ENCODE measurements around the gene AMACR. TPM values are rescaled to one million over a fixed set of nuclear protein-coding genes. Genes with fewer than 3 reads are reported as not detected.

The AMACR gene
- total RNA-seq: 129 TPM

DNA sequence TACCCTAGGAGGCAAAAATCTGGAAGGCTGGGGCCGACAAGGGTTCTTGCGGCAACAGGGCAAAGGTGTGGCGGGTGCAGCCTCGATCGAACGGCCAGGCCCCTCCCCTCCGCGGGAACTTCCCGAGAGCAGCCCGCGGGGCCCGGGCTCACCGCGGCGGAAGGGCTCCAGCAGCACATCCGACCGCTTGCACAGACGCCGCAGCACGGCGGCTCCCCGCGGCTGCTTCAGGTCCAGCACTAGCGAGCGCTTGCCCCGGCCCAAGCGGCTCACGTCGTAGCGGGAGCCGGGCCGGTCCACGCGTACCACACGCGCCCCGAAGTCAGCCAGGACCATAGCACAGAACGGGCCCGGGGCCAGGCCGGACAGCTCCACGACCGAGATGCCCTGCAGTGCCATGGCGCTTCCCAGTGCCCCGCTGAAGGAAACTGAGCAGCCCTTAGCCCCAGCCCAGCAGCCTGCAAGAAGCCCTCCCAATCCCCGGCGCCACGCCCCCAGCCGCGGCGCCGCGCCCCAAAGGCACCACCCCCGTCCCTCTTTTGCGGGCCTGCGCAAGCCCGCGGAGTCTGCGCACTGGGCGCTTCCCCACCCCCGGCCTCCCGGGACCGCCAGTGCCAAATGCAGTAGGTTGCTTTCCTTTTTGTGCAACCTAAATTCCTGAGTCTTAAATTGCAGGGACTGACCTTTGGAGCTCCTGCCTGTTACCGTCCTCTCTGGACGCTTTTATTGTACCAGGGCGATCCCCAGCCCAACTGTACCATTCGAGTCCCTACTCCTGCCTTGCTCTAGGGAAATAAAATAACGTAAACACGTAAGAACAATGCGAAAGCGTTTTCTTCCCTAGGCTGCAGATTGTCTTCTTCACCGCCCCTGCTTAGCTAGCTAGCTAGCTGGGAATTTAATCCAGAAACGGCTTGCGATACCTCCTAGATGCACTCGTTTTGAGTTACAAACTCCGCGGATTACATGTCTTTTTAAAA is at the start of gene AMACR:
Gene AMACR (minus strand): TSS at position 430 of the 980 bp plus-strand sequence. CDS start 31 bp downstream, at position 399.
- peak; percentile 94 for DNase-seq (ENCODE audit: low spot score)

- DNase-seq (ENCODE audit: low spot score): no peak
Measured at GRCh38 chr5:34057569-34057968, 49.7 kb upstream of the AMACR start.

DNA sequence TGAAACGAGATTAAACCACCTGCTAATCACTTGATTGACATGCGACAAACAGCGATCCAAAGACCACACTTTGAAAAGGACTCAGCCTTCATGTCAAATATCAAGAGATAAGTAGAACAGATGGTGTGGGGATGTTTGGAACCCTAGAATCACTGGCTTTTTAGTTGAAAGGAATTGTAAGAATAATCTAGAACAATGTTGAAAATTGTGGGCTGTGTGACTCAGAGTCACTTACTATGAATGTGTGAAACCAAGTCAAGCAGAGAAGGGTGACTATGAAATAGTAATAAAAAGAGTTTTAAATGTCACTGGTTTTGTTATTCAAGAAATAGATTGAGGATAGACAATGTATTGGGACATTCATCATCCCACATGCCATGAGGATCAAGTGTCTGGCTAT is 49.3 kb upstream of the AMACR start:
- DNase-seq (ENCODE audit: low spot score): no peak

DNA sequence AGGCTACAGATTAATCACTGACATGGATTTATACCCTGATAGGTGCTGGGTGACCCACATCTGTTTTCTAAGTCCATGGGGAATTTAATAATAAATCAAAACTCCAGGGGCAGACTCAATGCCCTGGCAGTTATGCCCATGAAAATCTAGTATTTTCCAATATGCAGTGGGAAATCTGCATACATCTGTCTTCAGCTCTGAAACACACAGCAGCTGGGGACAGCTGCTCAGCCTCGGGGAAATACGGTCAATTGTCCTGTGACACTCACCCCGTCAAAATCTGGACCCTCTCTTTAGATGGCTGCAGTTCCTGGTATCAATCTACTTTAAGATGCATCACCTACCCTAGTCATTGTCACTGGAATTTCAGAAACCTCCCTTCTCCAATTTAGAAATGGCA is 47.8 kb upstream of the AMACR start:
- no peak for DNase-seq (ENCODE audit: low spot score)

DNA sequence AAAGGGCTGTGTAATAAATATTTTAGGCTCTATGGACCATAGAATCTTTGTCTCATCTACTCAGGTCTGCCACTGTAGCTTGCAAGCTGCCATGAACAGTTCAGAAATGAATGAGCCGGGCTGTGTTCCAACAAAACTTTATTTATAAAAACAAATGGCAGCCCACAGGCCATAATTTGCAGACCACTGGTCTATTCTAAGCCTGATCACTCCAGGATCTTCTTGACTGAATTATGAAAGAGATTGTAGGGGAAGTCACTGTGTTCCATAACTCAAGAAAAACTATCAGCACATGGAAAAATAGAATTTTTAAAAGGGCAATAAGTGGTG is 46.5 kb upstream of the AMACR start:
- DNase-seq (ENCODE audit: low spot score): no peak

- DNase-seq (ENCODE audit: low spot score): no peak
Measured at GRCh38 chr5:34053571-34054399, 45.9 kb upstream of the AMACR start.

DNA sequence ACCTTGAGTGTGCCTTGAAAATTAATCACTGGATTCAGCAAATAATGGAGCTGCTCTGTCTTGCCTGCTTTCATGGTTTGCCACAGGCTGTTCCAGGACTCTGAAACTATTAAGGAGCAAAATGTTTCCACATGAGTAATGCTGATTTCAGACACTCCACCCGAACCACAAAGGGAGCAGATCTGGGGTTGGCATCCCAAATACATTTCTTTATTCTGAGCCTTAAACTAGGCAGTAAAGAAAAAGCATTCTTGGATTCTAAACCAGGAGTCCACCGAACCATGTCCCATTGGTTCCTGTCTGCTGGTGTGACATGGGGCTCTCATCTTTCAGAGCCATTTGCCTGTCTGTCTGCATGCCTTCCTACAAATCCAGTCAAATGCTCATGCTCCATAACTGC is 45.3 kb upstream of the AMACR start:
- DNase-seq (ENCODE audit: low spot score): no peak

DNA sequence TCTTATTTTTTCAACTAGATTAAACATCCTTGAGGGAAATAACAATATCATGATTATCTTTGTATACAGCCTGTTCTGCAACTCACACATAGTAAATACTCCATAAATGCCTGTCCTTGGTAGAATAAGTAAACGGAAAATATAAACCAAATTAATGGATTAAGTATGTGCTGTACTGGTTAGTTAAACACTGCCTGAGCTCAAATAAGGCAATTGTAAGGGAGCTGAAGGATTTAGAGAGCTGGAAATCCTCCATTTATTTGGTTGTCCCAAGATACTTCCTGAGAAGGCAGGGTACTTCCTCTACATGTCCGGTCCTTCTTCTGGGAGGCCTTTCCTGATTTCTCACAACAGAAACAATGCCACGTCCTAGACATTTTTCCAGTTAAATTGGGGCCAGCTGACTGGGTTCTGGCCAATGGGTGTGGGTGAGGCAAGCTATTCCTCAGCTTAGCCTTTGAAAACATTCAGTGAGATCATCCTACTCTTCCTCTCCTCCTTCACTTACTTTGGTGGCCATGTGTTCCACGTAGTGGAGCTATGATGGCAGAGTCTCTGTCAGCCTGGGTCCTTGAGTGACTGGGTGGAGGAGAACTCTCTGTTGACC is 43.6 kb upstream of the AMACR start:
- no peak for DNase-seq (ENCODE audit: low spot score)

DNA sequence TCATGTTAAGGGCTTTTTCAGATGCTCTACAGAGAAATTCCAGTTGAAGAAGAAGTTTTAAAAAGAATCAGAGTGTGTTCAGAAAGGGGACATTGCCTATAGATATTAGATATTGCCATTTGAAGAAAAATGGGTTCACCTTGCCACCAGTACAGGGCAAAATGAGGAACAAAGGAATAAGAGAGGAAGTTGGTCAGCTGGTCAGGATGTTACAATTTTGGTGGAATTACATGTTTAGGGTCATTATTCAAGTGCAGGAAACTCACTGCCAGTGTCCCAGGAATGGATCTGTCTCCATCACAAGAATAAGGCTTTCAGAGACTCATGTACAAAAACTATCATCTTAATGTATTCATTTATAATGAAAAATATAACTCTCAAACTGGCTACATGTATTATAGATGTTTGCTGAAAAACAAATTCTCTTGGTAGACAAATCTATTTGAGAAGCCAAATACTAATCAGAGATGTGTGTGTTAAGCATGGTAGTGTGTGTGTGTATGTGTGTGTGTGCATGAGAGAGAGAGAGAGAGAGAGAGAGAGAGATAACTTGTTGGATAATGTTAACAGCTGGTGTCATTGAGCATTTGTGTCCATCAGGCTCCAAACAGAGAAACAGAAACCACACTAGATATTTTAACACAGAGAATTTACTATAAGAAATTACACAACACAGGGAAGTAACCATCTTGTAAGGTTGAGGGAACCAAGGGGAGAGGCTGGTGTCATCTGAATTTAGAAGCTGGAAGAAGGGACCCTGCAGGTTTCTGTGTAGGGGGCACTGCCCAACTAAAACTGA is 40.1 kb upstream of the AMACR start:
- DNase-seq (ENCODE audit: low spot score): no peak

DNA sequence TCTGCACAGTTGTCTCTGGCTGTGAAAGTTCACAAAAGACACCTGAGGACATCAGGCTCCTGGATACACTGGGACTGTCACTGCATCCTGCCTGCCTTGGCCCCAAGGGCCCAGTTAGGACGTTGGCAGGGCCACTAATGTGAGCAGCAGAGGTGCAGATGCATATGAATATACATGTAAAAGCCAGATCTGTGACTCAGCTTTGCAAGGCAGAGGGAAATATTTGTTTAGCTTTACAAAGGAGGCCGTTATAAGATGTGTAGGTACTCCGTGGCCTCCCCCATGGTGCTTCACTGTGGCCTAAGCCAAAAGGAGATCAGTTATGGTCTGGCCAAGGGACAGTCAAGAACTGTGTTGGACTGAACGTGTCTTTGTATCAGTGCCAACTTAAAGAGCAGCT is 39.3 kb upstream of the AMACR start:
- DNase-seq (ENCODE audit: low spot score): no peak

DNA sequence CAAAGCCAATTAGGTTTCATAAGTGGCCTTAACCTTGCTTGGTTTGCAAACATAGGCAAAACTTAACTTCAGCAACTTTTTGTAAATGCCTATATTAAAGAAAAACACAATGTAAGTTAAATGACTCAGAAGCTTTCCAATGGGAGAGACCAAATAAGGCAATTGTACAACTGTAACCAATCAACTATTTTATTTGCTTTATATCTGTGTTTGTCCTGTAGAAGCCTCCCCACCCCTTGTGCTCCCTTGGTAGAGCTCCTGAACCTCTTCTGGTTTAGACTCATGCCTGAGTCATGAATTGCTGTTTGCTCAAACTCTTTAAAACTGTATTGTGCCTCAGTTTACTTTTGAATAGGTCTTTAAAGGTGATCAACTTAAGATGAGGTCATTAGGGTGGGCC is 38.1 kb upstream of the AMACR start:
- DNase-seq (ENCODE audit: low spot score): no peak

DNA sequence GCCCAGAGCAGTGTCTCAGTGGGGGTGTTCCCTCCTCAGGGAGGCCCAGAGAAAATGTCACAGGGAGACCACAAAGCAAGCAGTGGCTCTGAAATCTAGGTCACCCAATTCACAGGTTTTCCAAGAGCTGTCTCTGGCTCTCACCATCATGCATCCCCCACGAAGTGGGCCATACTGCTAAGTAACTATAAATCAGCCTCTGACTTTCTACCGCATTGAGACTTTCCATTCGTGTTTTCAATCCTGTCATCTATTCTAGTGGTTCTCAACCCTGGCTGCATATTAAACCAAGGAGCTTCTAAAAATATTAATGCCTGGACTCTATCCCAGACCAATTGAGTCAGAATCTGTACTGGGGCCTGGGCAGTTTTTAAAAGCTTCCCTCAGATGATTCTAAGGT is 37.2 kb upstream of the AMACR start:
- DNase-seq (ENCODE audit: low spot score): no peak

- no peak for DNase-seq (ENCODE audit: low spot score)
Measured at GRCh38 chr5:34043099-34043876, 35.4 kb upstream of the AMACR start, which contains the start of gene C1QTNF3. C1QTNF3 (minus strand) TSS chr5:34043213; CDS start chr5:34043125, 88 bp downstream.

DNA sequence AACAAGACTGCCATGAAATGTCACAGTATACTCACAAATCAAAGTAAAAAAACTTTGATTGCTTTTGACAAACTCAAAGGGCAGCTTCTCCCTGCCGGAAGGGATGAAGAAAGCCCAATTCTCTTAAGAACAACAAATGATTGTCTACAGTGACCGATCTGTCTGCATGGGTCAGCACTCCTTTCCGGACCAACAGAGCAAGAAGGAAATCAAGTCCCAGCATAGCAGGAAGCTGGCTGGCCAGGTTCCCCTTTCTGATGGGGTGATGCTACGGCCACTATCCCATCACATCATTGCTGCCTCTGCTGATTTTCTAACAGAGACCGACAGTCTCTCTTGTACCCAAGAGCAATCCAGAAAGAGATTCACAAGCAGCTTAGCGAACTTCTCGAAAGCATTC is 34.5 kb upstream of the AMACR start:
- DNase-seq (ENCODE audit: low spot score): peak; percentile 19

GRCh38 chr5:34041247-34041972 is 33.6 kb upstream of the AMACR start:
- DNase-seq (ENCODE audit: low spot score): no peak

DNA sequence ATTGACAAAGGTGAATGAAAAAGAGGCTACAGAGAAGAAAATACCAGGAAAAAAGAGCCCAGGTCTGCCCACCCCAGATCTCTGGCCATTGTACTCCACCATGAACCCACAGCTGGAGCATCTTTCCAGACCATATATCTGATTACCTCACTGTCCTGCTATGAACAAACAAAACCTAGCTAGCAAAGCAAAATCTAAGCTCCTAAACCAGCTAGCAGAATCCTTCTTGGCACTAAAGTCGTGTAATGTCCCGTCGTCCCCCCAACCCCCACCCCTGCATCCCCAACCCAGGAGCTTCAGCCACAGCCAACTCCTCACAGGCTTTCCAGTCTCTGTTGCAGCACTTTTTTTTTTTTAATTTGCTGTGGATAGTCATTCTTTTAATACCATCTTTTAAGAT is 32.6 kb upstream of the AMACR start:
- no peak for DNase-seq (ENCODE audit: low spot score)

GRCh38 chr5:34039398-34040157 is 31.7 kb upstream of the AMACR start:
- DNase-seq (ENCODE audit: low spot score): no peak

GRCh38 chr5:34038838-34039237 is 31.0 kb upstream of the AMACR start:
- no peak for DNase-seq (ENCODE audit: low spot score)

DNA sequence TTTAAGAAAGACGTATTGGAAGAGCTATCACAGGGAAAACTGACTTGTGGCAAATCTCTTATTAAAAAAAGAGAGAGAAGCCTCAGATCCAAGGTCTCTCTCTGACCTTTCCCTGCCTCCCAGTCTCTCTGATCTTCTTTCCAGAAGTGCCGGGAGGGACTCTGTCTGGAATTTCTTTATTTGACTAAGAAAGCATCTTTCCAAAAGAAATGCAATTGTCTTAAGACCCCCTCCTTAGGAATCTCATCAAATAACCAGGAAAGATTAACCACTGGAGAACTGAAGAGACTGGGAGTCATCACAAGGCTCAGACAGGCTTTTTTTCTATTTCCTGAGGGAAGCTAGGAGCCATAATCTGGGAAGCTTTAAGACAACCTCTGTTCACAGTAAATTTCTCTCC is 30.5 kb upstream of the AMACR start:
- DNase-seq (ENCODE audit: low spot score): no peak
